ACC112 (cell line): ENCODE data around the gene NTN1.

ENCODE experiments used
- H2AFZ ChIP-seq: fragments of 200-600 bp; sonication (generic); one replicate; pipeline ENCODE4 v1.6.0; 2017; ENCODE audit warnings: antibody characterized with exemption, low read length; ENCODE audit not compliant: unreplicated experiment
- H3K27ac ChIP-seq: fragments of 200-600 bp; sonication (generic); 2 replicates; pipeline ENCODE4 v1.5.1; 2014; ENCODE audit warnings: low read depth, mild to moderate bottlenecking, antibody characterized with exemption, low read length, moderate library complexity
- H3K27me3 ChIP-seq: fragments of 200-600 bp; sonication (generic); 2 replicates; pipeline ENCODE4 v1.6.1; 2014; ENCODE audit warnings: mild to moderate bottlenecking, antibody characterized with exemption, low read length, moderate library complexity, mixed read lengths; ENCODE audit not compliant: insufficient read depth
- H3K36me3 ChIP-seq: fragments of 200-600 bp; sonication (generic); 2 replicates; pipeline ENCODE4 v1.6.1; 2016; ENCODE audit warnings: mild to moderate bottlenecking, antibody characterized with exemption, low read length, moderate library complexity, mixed read lengths; ENCODE audit not compliant: insufficient read depth
- H3K4me1 ChIP-seq: fragments of 200-600 bp; sonication (generic); one replicate; pipeline ENCODE4 v1.6.1; 2016; ENCODE audit warnings: low read length, mixed read lengths; ENCODE audit not compliant: insufficient read depth, unreplicated experiment, control insufficient read depth
- H3K4me3 ChIP-seq: fragments of 200-600 bp; sonication (generic); 2 replicates; pipeline ENCODE4 v1.5.1; 2014; ENCODE audit warnings: mild to moderate bottlenecking, low read depth, low read length
- H3K79me2 ChIP-seq: fragments of 200-600 bp; sonication (generic); one replicate; pipeline ENCODE4 v1.6.0; 2016; ENCODE audit warnings: low read length; ENCODE audit not compliant: control insufficient read depth, unreplicated experiment, insufficient read depth

NTN1 gene

DNA sequence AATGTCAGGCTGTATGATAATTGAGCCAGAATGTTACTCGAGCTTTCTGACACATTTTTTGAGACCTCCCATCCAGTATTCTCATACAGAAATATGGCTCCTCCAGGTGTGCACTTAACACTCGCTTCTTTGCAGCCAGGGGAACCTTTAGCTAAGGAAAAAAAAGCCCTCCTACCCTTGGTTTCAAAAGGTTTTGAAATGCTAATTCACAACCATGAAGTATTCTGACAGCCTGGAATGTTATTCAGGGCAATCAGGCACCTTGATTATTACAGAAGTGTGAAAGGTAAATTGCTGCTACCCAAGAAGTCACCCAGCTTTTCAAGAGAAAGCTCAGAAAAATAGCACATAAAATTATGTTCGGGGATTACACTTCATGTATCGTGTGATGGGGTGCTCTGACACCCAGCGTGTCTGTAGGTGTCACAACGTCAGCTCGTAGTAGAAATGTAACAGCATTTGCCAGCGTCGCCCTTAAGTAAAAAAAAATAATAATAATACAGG lies 41.1 kb downstream of the NTN1 start:
- H3K4me3 ChIP-seq, result no peak overlapping the region
- no peak overlapping the region for H3K27ac ChIP-seq
- peaks cover 9% of the 10 kb centered on the region; the same call in 1 of the 2 replicates for H3K27me3 ChIP-seq
- H3K36me3 ChIP-seq, result no peaks in the 10 kb centered on the region
- no peaks in the 10 kb centered on the region for H3K79me2 ChIP-seq
- H2AFZ ChIP-seq, result no peak overlapping the region
- no peaks in the 10 kb centered on the region for H3K4me1 ChIP-seq

DNA sequence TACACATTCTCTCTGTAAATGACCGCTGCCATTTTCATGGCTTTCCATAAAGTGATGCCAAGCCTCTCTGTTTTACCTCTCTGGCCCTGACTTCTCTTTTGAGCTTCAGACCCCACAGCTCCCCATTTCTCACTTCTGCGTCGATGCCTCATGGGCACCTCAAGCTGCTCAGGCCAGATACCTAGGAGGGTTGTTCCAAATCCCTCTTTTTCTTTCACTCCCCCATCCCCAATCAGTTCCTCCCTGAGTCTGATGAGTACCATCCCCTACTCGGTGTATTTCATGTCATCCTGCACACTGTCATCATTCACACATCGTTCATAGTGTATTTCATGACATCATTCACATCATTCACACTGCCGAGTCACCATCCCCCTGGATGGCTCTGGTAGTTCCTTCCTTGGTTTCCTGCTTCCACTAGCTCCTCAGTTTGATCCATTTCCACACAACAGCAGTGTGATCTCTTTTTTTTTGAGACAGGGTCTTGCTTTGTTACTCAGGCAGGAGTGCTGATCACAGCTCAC lies 43.1 kb downstream of the NTN1 start:
- H3K4me3 ChIP-seq, result no peak overlapping the region
- H3K36me3 ChIP-seq, result no peaks in the 10 kb centered on the region

GRCh38 chr17:9071016-9071415 lies 49.7 kb downstream of the NTN1 start:
- H3K36me3 ChIP-seq, result no peaks in the 10 kb centered on the region
- H3K4me1 ChIP-seq, result no peaks in the 10 kb centered on the region
- 0 out of 2 replicates have a peak, but pooled peaks cover 3% of the 10 kb centered on the region for H3K27me3 ChIP-seq

More for the DNA sequence above, 43.1 kb downstream of the NTN1 start:
- no peaks in the 10 kb centered on the region for H3K79me2 ChIP-seq
- H2AFZ ChIP-seq, result no peak overlapping the region
- H3K4me1 ChIP-seq, result no peaks in the 10 kb centered on the region
- peaks cover 1% of the 10 kb centered on the region; the same call in 1 of the 2 replicates for H3K27me3 ChIP-seq
- no peak overlapping the region for H3K27ac ChIP-seq

GRCh38 chr17:9071811-9072498 lies 50.6 kb downstream of the NTN1 start:
- no peak overlapping the region for H3K27ac ChIP-seq
- no peaks in the 10 kb centered on the region for H3K36me3 ChIP-seq
- 0 out of 2 replicates have a peak, but pooled peaks cover 3% of the 10 kb centered on the region for H3K27me3 ChIP-seq
- H3K4me3 ChIP-seq, result no peak overlapping the region
- no peaks in the 10 kb centered on the region for H3K4me1 ChIP-seq
- no peaks in the 10 kb centered on the region for H3K79me2 ChIP-seq
- H2AFZ ChIP-seq, result no peak overlapping the region

More at GRCh38 chr17:9071016-9071415, 49.7 kb downstream of the NTN1 start:
- no peaks in the 10 kb centered on the region for H3K79me2 ChIP-seq
- H3K27ac ChIP-seq, result no peak overlapping the region
- no peak overlapping the region for H2AFZ ChIP-seq
- no peak overlapping the region for H3K4me3 ChIP-seq

GRCh38 chr17:9072696-9073339 lies 51.5 kb downstream of the NTN1 start:
- Histone ChIP-seq H3K79me2 (no peaks in the 10 kb centered on the region), H3K27me3 (0 out of 2 replicates have a peak, but pooled peaks cover 3% of the 10 kb centered on the region), H3K4me1 (no peaks in the 10 kb centered on the region), H3K27ac (no peak overlapping the region), H2AFZ (no peak overlapping the region), H3K36me3 (no peaks in the 10 kb centered on the region), H3K4me3 (no peak overlapping the region)

GRCh38 chr17:9074131-9074530 lies 52.8 kb downstream of the NTN1 start:
- H3K27ac ChIP-seq, result no peak overlapping the region
- no peak overlapping the region for H3K4me3 ChIP-seq
- no peak overlapping the region for H2AFZ ChIP-seq
- H3K4me1 ChIP-seq, result no peaks in the 10 kb centered on the region
- no peaks in the 10 kb centered on the region for H3K36me3 ChIP-seq
- no peaks in the 10 kb centered on the region for H3K79me2 ChIP-seq
- H3K27me3 ChIP-seq, result 0 out of 2 replicates have a peak, but pooled peaks cover 3% of the 10 kb centered on the region

DNA sequence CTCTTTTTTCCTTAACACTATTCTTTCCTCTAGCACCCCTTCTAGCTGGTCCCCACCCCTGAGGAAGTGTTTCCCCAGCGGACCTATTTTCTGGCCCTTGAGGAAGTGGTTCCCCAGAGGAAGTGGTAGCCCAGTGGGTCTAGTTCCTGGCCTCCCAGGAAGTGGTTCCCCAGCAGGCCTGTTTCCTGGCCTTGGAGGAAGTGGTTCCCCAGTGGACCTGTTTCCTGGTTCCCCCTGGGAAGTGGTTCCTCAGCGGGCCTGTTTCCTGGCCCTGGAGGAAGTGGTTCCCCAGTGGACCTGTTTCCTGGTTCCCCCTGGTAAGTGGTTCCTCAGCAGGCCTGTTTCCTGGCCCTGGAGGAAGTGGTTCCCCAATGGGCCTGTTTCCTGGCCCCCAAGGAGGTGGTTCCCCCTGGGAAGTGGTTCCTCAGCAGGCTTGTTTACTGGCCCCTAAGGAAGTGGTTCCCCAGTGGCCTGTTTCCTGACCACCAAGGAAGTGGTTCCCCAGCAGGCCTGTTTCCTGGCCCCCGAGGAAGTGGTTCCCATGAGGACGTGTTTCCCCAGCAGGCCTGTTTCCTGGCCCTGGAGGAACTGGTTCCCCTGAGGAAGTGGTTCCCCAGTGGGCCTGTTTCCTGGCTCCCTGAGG lies 58.3 kb downstream of the NTN1 start:
- no peaks in the 10 kb centered on the region for H3K79me2 ChIP-seq
- H3K36me3 ChIP-seq, result no peaks in the 10 kb centered on the region
- no peaks in the 10 kb centered on the region for H3K27me3 ChIP-seq
- no peak overlapping the region for H3K27ac ChIP-seq
- H3K4me1 ChIP-seq, result no peaks in the 10 kb centered on the region
- H2AFZ ChIP-seq, result no peak overlapping the region
- no peak overlapping the region for H3K4me3 ChIP-seq

DNA sequence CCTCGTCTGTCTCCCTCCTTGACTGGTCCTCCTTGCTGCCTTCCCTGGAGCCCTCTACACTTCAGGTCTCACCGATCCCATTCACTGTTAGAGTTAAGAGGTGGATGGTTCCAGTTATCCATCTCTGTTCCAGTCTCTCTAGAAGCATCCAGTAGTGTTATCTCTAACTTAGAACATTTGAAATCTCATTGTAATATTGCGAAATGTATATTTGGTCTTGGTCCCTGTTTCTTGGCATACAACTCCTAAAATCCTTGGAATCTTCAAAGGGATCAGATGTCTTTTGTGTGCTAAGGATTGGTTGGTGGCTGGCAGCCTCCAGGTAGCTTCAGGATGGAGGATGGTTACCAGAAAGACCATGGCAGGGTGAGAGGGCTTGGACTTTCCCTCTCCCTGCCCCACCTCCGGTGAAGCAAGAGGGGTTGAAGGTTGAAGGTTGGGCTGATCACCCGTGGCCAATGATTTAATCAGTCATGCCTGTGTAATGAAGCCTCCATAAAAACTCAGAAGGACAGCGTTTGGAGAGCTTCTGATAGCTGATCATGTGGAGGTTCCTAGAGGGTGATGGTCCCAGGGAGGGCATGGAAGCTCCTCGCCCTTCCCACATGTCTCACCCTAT lies 59.1 kb downstream of the NTN1 start:
- Histone ChIP-seq H2AFZ (no peak overlapping the region), H3K27me3 (no peaks in the 10 kb centered on the region), H3K79me2 (no peaks in the 10 kb centered on the region), H3K4me1 (no peaks in the 10 kb centered on the region), H3K4me3 (no peak overlapping the region), H3K27ac (no peak overlapping the region), H3K36me3 (no peaks in the 10 kb centered on the region)

- H3K27ac ChIP-seq, result no peak overlapping the region
- no peak overlapping the region for H3K4me3 ChIP-seq
- no peaks in the 10 kb centered on the region for H3K4me1 ChIP-seq
- H2AFZ ChIP-seq, result no peak overlapping the region
- H3K27me3 ChIP-seq, result no peaks in the 10 kb centered on the region
- H3K36me3 ChIP-seq, result no peaks in the 10 kb centered on the region
- H3K79me2 ChIP-seq, result no peaks in the 10 kb centered on the region
Measured at GRCh38 chr17:9080983-9081382, 59.7 kb downstream of the NTN1 start.

- H3K27ac ChIP-seq, result no peak overlapping the region
- H3K79me2 ChIP-seq, result no peaks in the 10 kb centered on the region
- no peaks in the 10 kb centered on the region for H3K4me1 ChIP-seq
- no peak overlapping the region for H3K4me3 ChIP-seq
- H3K27me3 ChIP-seq, result no peaks in the 10 kb centered on the region
- H2AFZ ChIP-seq, result no peak overlapping the region
- H3K36me3 ChIP-seq, result no peaks in the 10 kb centered on the region
Measured at GRCh38 chr17:9086577-9086976, 65.3 kb downstream of the NTN1 start.
